OCI-LY7 (cell line): ENCODE data around the gene TBL1XR1. TPM values are rescaled to one million over a fixed set of nuclear protein-coding genes. Genes with fewer than 3 reads are reported as not detected.
A peak's percentile ranks its signal among the peaks of the same experiment; 100 is the strongest.

Source experiments
- BruUV-seq: library from RNA; stranded (reverse); fragments of 400-500 nt; replicated peaks from 2 replicates; lab custom pipeline; 2021; lab: Mats Ljungman, UMichigan
- CTCF ChIA-PET: fragments of 300-600 bp; sonication (Branson Sonifier 250); formaldehyde crosslinking; loops from one replicate; lab custom pipeline; 2022; ENCODE audit warnings: antibody characterized with exemption; ENCODE audit not compliant: unreplicated experiment; lab: Charles Lee
- POLR2A ChIA-PET: fragments of 300-600 bp; sonication (Branson Sonifier 250); formaldehyde crosslinking; loops from one replicate; lab custom pipeline; 2022; ENCODE audit warnings: antibody characterized with exemption; lab: Charles Lee
- DNase-seq: peaks from one replicate; pipeline ENCODE4 v3.0.0-alpha.2; 2015; ENCODE audit warnings: low spot score
- H2AFZ ChIP-seq: fragments of 200-600 bp; sonication (generic), shearing (Covaris generic); 2 replicates; pipeline ENCODE4 v1.6.1; 2014; ENCODE audit warnings: mild to moderate bottlenecking, antibody characterized with exemption, low read length, moderate library complexity
- H3K27ac ChIP-seq: fragments of 200-600 bp; sonication (generic); 2 replicates; pipeline ENCODE4 v1.5.1; 2014; ENCODE audit warnings: mixed run types, low read depth, mild to moderate bottlenecking, moderate library complexity, low read length, inconsistent platforms; ENCODE audit not compliant: poor library complexity, severe bottlenecking
- H3K36me3 ChIP-seq: fragments of 200-600 bp; sonication (generic); 2 replicates; pipeline ENCODE4 v1.6.1; 2014; ENCODE audit warnings: mild to moderate bottlenecking, antibody characterized with exemption, low read length, moderate library complexity, mixed read lengths; ENCODE audit not compliant: insufficient read depth
- H3K4me1 ChIP-seq: fragments of 200-600 bp; sonication (generic); 2 replicates; pipeline ENCODE4 v1.5.1; 2014; ENCODE audit warnings: mild to moderate bottlenecking, low read length; ENCODE audit not compliant: insufficient read depth, poor library complexity, severe bottlenecking
- H3K4me2 ChIP-seq: fragments of 200-600 bp; sonication (generic); 2 replicates; pipeline ENCODE4 v1.6.1; 2014; ENCODE audit warnings: mild to moderate bottlenecking, low read length
- H3K4me3 ChIP-seq: fragments of 200-600 bp; sonication (generic); 2 replicates; pipeline ENCODE4 v1.5.1; 2014; ENCODE audit warnings: mild to moderate bottlenecking, low read depth, low read length; ENCODE audit not compliant: poor library complexity, severe bottlenecking
- H3K79me2 ChIP-seq: fragments of 200-600 bp; sonication (generic); 2 replicates; pipeline ENCODE4 v1.6.1; 2016; ENCODE audit warnings: low read depth, mild to moderate bottlenecking, low read length, moderate library complexity, mixed read lengths; ENCODE audit not compliant: insufficient read depth
- H3K9me2 ChIP-seq: fragments of 200-600 bp; sonication (generic); 2 replicates; pipeline ENCODE4 v1.6.1; 2016; ENCODE audit warnings: mild to moderate bottlenecking, low read length, mixed read lengths; ENCODE audit not compliant: insufficient read depth
- H3K9me3 ChIP-seq: fragments of 200-600 bp; sonication (generic); 2 replicates; pipeline ENCODE4 v1.6.1; 2014; ENCODE audit warnings: mild to moderate bottlenecking, mixed run types, low read length, mixed read lengths
- H4K20me1 ChIP-seq: fragments of 200-600 bp; sonication (generic); 2 replicates; pipeline ENCODE4 v1.6.1; 2014; ENCODE audit warnings: mild to moderate bottlenecking, antibody characterized with exemption, low read length, moderate library complexity, mixed read lengths; ENCODE audit not compliant: insufficient read depth
- CTCF ChIP-seq: fragments of 200-600 bp; sonication (generic); conservative IDR thresholded peaks from 2 replicates; pipeline ENCODE4 v1.5.1; 2014; ENCODE audit warnings: mild to moderate bottlenecking, antibody characterized with exemption, low read length, moderate library complexity, mixed read lengths
- EZH2phosphoT487 ChIP-seq: fragments of 200-600 bp; sonication (generic); IDR thresholded peaks from 2 replicates; pipeline ENCODE4 v1.6.1; 2018; ENCODE audit warnings: low read depth, borderline replicate concordance, mild to moderate bottlenecking, mixed run types, antibody characterized with exemption, low read length, moderate library complexity, mixed read lengths
- intact Hi-C: fragments of 100-400 bp; cut with micrococcal nuclease; formaldehyde crosslinking; loops from one replicate; pipeline ENCODE4 v1.10.0; 2022; ENCODE audit not compliant: unreplicated experiment
- total RNA-seq, 2 experiments: library from RNA; depleted of rRNA in 1 of 2; stranded (reverse); fragments of >200 nt in 1 of 2; shearing (Covaris generic) in 1 of 2; gene quantifications; 2 replicates each; pipeline ENCODE4 v1.2.3, GENCODE V29; 2014 to 2022

Gene TBL1XR1
- total RNA-seq, 2 experiments from 2014 or later, result 103 to 158 TPM

DNA sequence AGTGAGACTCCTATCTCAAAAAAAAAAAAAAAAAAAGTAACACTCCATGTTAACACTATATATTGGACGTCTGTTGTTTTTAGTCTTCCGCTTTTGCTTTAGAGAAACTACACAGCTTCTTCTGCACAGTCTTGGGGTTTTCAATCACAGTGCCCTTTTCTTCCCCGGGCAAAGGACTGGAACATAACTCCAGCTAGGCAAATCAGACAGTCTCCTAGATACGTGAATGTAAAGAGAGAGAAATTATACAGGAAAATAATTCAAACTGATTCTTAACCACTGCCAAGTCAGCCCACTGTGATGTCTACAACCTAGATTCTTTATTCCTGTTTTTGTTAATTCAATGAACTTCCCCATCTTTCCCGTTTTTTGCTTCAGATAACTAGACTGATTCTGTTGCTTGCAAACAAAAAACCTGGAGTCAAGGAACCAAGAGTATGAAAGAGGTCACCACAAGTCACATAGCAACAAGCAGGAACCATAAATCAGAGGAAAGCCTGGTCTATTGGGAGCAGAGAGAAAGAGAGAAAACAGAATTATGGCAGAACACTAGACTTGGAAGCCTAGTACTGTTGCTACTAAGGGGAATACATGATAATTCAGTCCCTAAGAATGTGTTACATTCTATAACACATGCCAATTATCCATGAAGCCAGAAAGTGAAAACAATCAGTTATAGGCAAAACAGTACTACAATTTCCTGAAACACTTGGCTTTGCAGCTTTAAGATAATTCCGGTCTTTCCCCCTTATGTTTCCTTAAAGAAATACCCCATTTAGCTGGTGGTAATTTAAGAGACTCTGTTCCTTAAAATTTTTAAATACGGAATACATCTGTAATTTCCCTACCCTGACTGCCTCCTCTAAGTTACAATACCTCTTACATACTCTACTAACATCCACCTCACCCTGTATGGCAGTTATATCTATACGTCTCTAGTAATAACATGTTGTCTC is 63.1 kb downstream of the TBL1XR1 start:
- TSS peak; percentile 46 for BruUV-seq
- no peak for TF ChIP-seq EZH2phosphoT487
- TF ChIP-seq CTCF, result no peak
- CTCF ChIA-PET, result no interaction called here
- H2AFZ ChIP-seq, result no peak overlapping the region
- H3K36me3 ChIP-seq, result peaks cover 69% of the 10 kb centered on the region
- no peaks in the 10 kb centered on the region for H3K9me2 ChIP-seq
- peaks cover 14% of the 10 kb centered on the region; the same call in 1 of the 2 replicates for H3K9me3 ChIP-seq
- peaks cover 27% of the 10 kb centered on the region for H4K20me1 ChIP-seq
- H3K79me2 ChIP-seq, result peaks cover 96% of the 10 kb centered on the region
- POLR2A ChIA-PET, result interaction anchor here (0.7 to 1.1 kb wide), 4 partner anchors 13 to 282 kb away, joined by 3 to 6 read pairs (median 4); no protein-coding TSS in a partner anchor
- no peak for DNase-seq
- intact Hi-C loops, result no loop called here
- H3K4me1 ChIP-seq, result peaks cover 14% of the 10 kb centered on the region
- no peak overlapping the region for H3K4me2 ChIP-seq
- no peak overlapping the region for H3K4me3 ChIP-seq
- no peak overlapping the region for H3K27ac ChIP-seq

- POLR2A ChIA-PET, result interaction anchor here (0.7 to 2.5 kb wide), 3 partner anchors 9 to 43 kb away, joined by 3 to 8 read pairs (median 4); no protein-coding TSS in a partner anchor
- peak; percentile 40 for DNase-seq
Measured at GRCh38 chr3:177131927-177132636, 65.2 kb downstream of the TBL1XR1 start.

More at GRCh38 chr3:177131927-177132636, 65.2 kb downstream of the TBL1XR1 start:
- peaks cover 75% of the 10 kb centered on the region for H3K36me3 ChIP-seq
- TF ChIP-seq CTCF, result no peak
- TF ChIP-seq EZH2phosphoT487, result no peak
- no TSS peak for BruUV-seq
- peaks cover 14% of the 10 kb centered on the region for H3K4me1 ChIP-seq
- H4K20me1 ChIP-seq, result peaks cover 32% of the 10 kb centered on the region
- intact Hi-C loops, result no loop called here
- H2AFZ ChIP-seq, result no peak overlapping the region
- peak overlapping the region; percentile 18; the same call in 1 of the 2 replicates for H3K4me2 ChIP-seq
- H3K4me3 ChIP-seq, result no peak overlapping the region
- H3K9me2 ChIP-seq, result no peaks in the 10 kb centered on the region
- peak overlapping the region; percentile 20 for H3K27ac ChIP-seq
- peaks cover 14% of the 10 kb centered on the region; the same call in 1 of the 2 replicates for H3K9me3 ChIP-seq
- peaks cover 96% of the 10 kb centered on the region for H3K79me2 ChIP-seq
- CTCF ChIA-PET, result no interaction called here
